HG03469 (cell line): ENCODE results near the gene RBMY1F.
"Not testable (repeated sequence)": the region's sequence is repeated elsewhere in the genome, so short reads cannot be mapped to it uniquely, and the experiment has no call there.

Experiments used
- ATAC-seq: cut with Tn5 transposase; IDR thresholded peaks from one replicate; pipeline ENCODE4 v1.9.1; 2021; ENCODE audit warnings: mild to moderate bottlenecking, moderate library complexity, moderate number of reproducible peaks; ENCODE audit not compliant: unreplicated experiment

The RBMY1F gene

DNA sequence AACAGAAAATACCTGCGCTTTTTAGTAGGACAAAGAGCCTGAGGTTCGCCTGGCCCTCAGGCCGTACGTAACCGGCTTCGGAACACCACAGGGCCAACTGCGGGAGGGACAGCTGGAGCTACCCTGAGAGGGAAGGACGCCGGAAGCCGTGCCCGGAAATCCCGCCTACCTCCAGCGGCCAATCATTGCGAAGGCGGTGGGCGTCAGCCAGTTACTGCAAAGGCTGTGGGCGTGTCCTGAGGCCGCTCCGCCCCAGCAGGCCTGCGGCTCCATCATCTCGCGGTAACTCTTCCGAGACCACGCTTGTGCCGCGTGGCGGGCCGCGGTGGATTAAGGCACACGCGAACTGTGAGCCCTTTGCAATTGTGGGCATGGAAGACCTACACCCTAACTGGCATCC is at the start of gene RBMY1F:
RBMY1F (minus strand) TSS at position 101 of the 400 bp plus-strand sequence. CDS start 1,954 bp downstream, outside the sequence.
- ATAC-seq, result not testable (repeated sequence)

DNA sequence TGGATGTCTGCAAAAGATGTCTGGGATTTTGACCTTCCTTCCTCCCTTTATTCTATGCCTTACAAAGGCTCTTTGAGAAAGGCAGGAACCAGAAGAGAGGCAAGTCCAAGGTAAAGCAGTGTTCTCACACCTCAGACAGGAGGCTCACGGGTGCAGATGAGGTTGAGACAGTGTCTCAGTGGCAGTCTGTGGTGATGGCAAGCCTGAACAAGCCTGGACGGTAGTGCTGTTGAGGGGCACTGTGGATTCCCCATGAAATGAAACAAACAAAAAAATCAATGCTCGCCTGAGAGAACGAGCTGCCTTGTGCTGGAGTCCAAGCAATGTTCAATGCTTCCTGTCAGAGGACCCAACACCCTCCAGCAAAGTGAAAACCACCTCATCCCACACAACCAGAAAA is 31.6 kb downstream of the RBMY1F start:
- not testable (repeated sequence) for ATAC-seq

DNA sequence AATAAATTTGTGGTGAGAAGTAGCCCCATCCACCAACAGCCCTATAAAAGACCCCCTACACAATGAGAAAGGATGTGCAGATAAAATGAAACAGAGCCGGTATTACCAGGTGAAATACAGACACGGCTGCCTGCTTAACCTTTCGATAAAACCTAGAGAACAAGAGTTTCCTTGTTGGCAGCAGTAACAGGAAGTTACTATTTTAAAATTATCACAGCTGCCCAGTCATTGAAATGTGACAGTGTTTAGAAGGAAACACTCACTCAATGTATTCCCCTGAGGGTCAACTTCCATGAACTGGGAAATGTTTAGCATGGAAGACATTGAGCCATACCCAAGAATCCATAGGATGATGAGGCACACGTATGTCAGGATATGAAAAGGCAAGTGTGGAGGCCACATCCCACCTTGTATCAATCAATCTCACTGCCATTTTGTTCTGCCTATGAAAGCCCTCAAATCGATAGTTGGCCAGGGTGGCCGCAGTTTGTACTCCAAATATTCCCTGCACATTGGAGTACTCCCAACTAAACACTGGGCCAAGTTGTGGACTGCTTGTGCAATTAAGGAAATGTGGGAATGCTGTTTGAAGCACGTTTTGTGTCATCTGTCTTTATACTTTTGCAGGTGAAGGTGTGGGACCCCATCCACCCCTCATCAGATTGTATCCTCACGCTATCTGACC is 41.6 kb downstream of the RBMY1F start:
- not testable (repeated sequence) for ATAC-seq

DNA sequence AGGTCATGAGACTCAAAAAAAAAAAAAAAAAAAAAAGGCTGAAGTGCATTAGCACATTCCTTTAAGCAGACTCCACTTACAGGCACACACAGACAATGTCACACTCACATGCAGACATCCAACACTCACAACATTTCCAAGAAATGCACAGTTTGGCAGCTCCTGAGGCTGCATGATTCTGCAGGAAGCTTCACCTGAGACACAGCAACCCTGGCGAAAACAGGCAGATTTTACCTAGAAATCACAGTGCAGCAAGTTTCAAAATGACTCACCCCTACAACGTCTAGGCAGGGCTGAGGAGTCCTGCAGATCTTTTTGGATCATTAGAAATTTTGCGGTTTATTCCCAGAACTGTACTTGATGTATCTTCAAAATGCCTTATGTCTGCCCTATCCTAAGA is 48.0 kb downstream of the RBMY1F start:
- not testable (repeated sequence) for ATAC-seq

DNA sequence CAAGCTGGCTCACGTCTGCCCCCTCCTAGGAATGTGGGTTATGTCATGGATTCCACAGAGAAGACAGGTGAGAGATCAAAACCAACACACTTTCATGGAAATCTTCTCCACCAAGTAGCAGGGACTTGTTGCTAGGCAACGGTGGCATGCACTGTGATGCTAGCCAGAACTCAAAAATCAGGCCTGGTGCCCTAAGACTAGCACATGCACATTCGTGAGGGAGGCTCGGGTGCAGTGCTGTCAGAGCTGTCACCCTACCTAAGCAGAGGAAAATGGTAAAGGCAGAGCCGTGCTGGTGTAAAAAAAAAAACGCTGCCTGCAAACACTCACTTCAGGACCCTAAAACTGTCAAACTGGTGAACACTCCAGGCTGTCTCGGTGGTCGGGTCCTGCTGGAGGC is 52.2 kb downstream of the RBMY1F start:
- not testable (repeated sequence) for ATAC-seq
